Iris pigment epithelial cell (primary cell): ENCODE results near the gene COX6A1.
"Not testable (repeated sequence)": the region's sequence is repeated elsewhere in the genome, so short reads cannot be mapped to it uniquely, and the experiment has no call there.

Source experiments
- DNase-seq: peaks from one replicate; pipeline ENCODE4 v3.0.0-alpha.2; 2011; ENCODE audit warnings: low read depth

The COX6A1 gene

GRCh38 chr12:120468325-120468820, 30.5 kb downstream of the COX6A1 start:
- peak; percentile 77 for DNase-seq

DNA sequence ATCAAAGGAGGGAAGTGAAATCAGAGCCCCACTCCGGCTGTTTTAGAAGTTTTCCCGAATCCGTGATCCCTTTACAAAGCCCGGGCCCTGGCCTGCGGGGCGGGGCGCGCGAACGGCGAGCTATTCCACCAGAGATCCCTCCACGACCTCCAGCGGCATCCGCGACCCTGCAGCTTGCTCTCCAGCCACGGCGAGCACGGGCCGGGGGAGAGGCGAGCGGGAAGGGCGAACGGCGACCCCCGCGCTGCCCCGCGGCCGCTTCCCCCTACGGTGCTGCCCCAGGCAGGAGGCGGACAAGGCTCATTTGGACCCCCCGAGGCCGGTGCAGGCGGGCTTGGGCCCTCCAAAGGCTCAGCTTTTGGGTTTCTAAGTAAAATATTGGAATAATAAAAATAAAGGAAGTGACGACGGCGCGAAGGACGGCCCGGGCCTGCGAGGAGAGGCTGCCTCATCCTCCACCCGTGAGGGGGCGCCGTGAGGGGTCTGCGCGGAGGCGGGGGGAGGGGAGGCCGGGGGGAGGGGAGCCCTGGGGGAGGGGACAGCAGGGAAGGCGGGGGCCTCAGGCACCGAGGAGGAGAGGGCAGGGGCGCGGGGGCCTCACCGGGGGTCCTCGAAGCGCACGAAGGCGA, 31.0 kb downstream of the COX6A1 start:
- no peak for DNase-seq

- DNase-seq, result peak; percentile 97
Measured at GRCh38 chr12:120469450-120470149, 31.7 kb downstream of the COX6A1 start, which contains the start of gene SRSF9. Gene SRSF9, minus strand, starts transcription at chr12:120469748. Its CDS starts 139 bp downstream, at chr12:120469609.

DNA sequence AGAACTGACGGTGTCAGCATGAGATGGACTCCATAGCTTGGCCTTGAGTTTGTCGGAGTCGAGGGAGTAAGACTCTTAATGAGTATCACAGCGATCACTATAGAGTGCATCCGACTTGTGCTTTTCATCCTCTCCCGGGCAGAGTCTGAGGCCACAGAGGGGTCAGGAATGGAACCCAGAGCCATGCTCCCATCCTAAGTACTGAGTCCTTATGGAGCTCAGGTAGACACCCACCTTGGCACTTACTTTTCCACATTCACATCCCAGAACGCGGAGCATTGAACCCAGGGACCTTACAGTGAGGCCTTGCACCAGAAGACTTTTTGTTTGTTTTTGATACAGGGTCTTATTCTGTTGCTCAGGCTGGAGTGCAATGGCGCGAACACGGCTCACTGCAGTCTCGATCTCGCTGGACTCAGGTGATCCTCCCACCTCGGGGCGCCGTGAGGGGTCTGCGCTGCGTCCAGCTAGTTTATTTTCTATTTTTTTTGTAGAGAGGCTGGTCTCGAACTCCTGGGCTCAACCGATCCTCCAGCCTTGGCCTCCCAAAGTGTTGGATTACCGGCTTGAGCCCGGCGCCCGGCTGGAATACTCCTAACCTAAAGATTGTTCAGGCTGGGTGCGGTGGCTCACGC, 32.4 kb downstream of the COX6A1 start:
- no peak for DNase-seq

- DNase-seq, result no peak
Measured at GRCh38 chr12:120472521-120472920, 34.6 kb downstream of the COX6A1 start.

DNA sequence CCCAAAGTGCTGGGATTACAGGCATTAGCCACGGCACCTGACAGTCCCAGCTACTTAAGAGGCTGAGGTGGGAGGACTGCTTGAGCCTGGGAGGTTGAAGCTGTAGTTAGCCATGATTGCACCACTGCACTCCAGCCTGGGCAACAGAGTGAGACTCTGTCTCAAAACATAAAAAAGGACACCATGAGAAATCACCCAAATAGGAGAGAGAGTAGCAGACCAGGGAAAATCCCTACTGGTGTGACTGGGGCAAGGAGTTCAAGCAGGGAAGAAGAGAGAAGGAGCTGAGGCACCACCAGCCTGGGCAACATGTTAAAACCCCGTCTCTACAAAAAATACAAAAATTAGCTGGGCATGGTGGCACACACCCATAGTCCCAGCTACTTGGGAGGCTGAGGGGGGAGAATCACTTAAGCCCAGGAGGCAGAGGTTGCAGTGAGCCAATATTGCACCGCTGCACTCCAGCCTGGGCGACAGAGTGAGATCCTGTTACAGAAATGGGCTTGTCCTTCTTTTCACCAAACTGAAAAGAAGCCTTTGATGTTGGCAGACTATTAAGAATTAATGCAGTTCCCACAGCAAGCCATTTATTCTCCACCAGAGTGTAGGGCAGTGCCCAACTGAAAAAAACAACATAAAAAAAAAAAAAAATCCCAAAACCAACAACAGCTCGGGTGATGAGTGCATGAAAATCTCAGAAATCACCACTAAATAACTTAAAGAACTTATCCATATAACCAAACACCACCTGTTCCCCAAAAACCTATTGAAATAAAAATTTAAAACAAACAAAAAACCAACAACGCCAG, 36.1 kb downstream of the COX6A1 start:
- DNase-seq, result no peak

- DNase-seq, result peak; percentile 58
Measured at GRCh38 chr12:120474616-120474960, 36.7 kb downstream of the COX6A1 start.

- DNase-seq, result no peak
Measured at GRCh38 chr12:120475643-120476042, 37.7 kb downstream of the COX6A1 start.

GRCh38 chr12:120479458-120479857, 41.5 kb downstream of the COX6A1 start:
- no peak for DNase-seq

- DNase-seq, result no peak
Measured at GRCh38 chr12:120480211-120480610, 42.3 kb downstream of the COX6A1 start.

- DNase-seq, result no peak
Measured at GRCh38 chr12:120481022-120481767, 43.3 kb downstream of the COX6A1 start.

GRCh38 chr12:120483621-120484020, 45.7 kb downstream of the COX6A1 start:
- DNase-seq, result no peak

DNA sequence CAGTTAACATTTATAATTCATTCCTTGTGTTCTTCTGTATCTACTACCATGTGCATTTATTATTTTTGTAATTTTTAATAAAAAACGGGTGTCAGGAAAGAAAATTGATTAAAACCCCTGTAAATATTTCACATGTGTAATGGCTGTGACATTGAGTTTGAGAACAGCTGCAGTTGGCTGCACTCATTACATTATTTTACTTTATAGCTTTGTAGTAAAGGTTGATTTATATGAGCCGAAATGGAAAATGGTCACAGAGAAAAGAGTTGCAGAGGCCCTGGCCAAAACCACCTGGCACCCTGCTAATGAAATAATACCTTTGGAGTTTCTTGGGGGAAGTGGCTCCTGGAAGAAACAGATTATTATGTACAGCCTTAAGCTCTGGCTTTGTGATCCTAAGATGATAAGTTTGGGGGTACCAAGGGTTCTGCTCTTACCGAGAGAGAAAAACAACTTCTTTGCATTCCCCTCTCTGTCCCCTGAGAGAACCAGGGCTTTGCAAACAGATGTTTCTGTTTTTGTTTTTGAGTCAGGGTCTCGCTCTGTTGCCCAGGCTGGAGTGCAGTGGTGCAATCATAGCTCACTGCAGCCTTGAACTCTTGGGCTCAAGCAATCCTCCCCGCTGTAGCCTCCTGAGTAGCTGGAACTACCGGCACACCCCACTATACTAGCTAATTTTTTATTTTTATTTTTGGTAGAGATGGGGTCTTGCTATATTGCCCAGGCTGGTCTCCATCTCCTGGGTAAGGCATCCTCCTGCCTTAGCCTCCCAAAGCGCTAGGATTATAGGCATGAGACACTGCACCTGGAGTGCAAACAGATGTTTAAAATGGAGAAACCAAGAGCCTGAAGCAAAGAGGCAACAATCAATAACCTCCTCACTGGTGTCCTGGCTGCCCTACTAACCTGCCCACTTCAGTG, 48.3 kb downstream of the COX6A1 start:
- DNase-seq, result no peak

DNA sequence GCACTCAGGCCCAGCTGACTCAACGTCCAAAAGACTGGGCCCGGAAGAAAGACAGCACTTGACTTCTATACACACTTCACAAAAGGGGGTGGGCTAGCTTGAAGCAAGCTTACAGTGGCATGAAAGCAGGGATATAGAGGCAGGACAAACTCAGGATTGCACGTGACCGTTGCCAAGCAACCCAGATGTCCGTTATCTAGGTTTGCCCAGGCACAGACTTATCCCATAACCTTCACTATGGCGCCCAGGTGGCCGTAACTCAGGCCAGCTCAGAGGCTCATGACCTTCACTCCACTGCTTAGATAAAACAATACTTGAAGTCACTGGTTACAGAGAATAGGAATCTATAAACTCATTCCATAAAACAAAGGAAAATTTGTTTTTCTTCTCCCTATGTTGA, 49.6 kb downstream of the COX6A1 start:
- not testable (repeated sequence) for DNase-seq

- no peak for DNase-seq
Measured at GRCh38 chr12:120488057-120488640, 50.2 kb downstream of the COX6A1 start.

- no peak for DNase-seq
Measured at GRCh38 chr12:120489018-120489417, 51.1 kb downstream of the COX6A1 start.

DNA sequence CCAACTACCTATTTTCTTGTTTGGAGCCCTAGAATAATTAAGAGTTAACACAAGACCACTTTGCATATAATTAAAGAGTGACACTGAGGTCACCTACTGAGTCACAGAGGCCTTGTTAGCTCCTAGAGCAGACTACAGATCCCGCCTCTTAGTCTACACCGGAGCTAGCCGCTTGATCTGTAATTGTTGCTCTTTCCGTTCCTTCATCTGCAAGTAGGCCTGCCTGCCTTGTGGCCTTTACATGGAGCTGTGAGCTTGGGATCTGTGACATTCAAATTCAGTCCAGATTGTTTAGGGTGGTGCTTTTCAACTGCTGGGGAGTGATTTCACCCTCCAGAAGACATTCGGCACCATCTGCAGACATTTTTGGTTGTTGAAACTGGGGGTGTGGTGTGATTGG, 52.4 kb downstream of the COX6A1 start:
- no peak for DNase-seq
